Mesendoderm (in vitro differentiated cells): ENCODE measurements around the gene USH1C.

Experiments
- DNase-seq: peaks from one replicate; pipeline ENCODE4 v3.0.0; 2013
- H2AK5ac ChIP-seq: 2 replicates; pipeline ENCODE4 v1.6.1; 2013; ENCODE audit warnings: low read length, inconsistent platforms
- H2BK120ac ChIP-seq: 2 replicates; pipeline ENCODE4 v1.6.1; 2013; ENCODE audit warnings: low read depth, mild to moderate bottlenecking, low read length, moderate library complexity, mixed read lengths
- H2BK15ac ChIP-seq: replicated peaks from 2 replicates; pipeline ENCODE4 v1.6.1; 2013; ENCODE audit warnings: low read depth, mild to moderate bottlenecking, moderate library complexity
- H2BK5ac ChIP-seq: 2 replicates; pipeline ENCODE4 v1.6.1; 2013; ENCODE audit warnings: low read length, inconsistent platforms
- H3K18ac ChIP-seq: 2 replicates; pipeline ENCODE4 v1.6.1; 2013; ENCODE audit warnings: mild to moderate bottlenecking, low read length, mixed read lengths
- H3K23ac ChIP-seq: one replicate; pipeline ENCODE4 v1.6.1; 2013; ENCODE audit warnings: low read length
- H3K27ac ChIP-seq: 2 replicates; pipeline ENCODE4 v1.5.1; 2013; ENCODE audit warnings: low read depth, mild to moderate bottlenecking, inconsistent platforms, low read length, moderate library complexity
- H3K27me3 ChIP-seq: 2 replicates; pipeline ENCODE4 v1.6.1; 2013; ENCODE audit warnings: low read length, control low read depth, mild to moderate bottlenecking, inconsistent platforms; ENCODE audit not compliant: insufficient read depth, poor library complexity
- H3K36me3 ChIP-seq: 2 replicates; pipeline ENCODE4 v1.6.1; 2013; ENCODE audit warnings: low read length, inconsistent platforms; ENCODE audit not compliant: control insufficient read depth, insufficient read depth
- H3K4ac ChIP-seq: one replicate; pipeline ENCODE4 v1.6.1; 2013; ENCODE audit warnings: low read depth, mild to moderate bottlenecking, low read length, moderate library complexity
- H3K4me1 ChIP-seq: 2 replicates; pipeline ENCODE4 v1.6.1; 2013; ENCODE audit warnings: low read depth, low read length, inconsistent platforms; ENCODE audit not compliant: control insufficient read depth
- H3K4me2 ChIP-seq: 2 replicates; pipeline ENCODE4 v1.6.1; 2013; ENCODE audit warnings: low read length
- H3K4me3 ChIP-seq: 2 replicates; pipeline ENCODE4 v1.5.1; 2013; ENCODE audit warnings: mild to moderate bottlenecking, low read length
- H3K56ac ChIP-seq: one replicate; pipeline ENCODE4 v1.6.1; 2013; ENCODE audit warnings: low read length
- H3K79me1 ChIP-seq: 2 replicates; pipeline ENCODE4 v1.6.1; 2013; ENCODE audit warnings: low read length, inconsistent platforms
- H3K79me2 ChIP-seq: 2 replicates; pipeline ENCODE4 v1.6.1; 2013; ENCODE audit warnings: mild to moderate bottlenecking, low read length; ENCODE audit not compliant: control insufficient read depth, insufficient read depth
- H3K9ac ChIP-seq: 2 replicates; pipeline ENCODE4 v1.6.1; 2013; ENCODE audit warnings: low read length, inconsistent platforms
- H4K5ac ChIP-seq: one replicate; pipeline ENCODE4 v1.6.1; 2013; ENCODE audit warnings: low read length
- H4K8ac ChIP-seq: one replicate; pipeline ENCODE4 v1.6.1; 2013; ENCODE audit warnings: low read depth, mild to moderate bottlenecking, control low read depth, low read length, moderate library complexity
- WGBS: extraction: QIAGEN DNeasy Blood & Tissue Kit; methylation state at CpG from one replicate; pipeline ENCODE4 v1.1.7; 2013; ENCODE audit warnings: low lambda C conversion rate, missing lambda C conversion rate; ENCODE audit not compliant: insufficient coverage; ENCODE audit errors: extremely low coverage; 5-methylcytosine and 5-hydroxymethylcytosine counted together

Gene USH1C

GRCh38 chr11:17543574-17544180 lies 539 bp downstream of the USH1C start:
- DNase-seq = no peak
- Histone ChIP-seq H3K4ac (no peak overlapping the region), H3K4me2 (peak overlapping the region; percentile 28), H3K4me1 (peaks cover 4% of the 10 kb centered on the region), H4K8ac (no peak overlapping the region), H3K36me3 (no peaks in the 10 kb centered on the region), H3K23ac (no peak overlapping the region), H3K79me2 (no peaks in the 10 kb centered on the region), H4K5ac (no peak overlapping the region), H2BK5ac (no peak overlapping the region), H3K56ac (peak overlapping the region; percentile 38), H2BK15ac (no peak overlapping the region), H3K27ac (no peak overlapping the region), H2BK120ac (no peak overlapping the region), H3K9ac (peak overlapping the region; percentile 53), H3K79me1 (no peaks in the 10 kb centered on the region), H2AK5ac (no peak overlapping the region), H3K27me3 (no peaks in the 10 kb centered on the region), H3K4me3 (peak overlapping the region; percentile 3), H3K18ac (no peak overlapping the region)
- no CpG with 5 or more reads among the region's 17 CpGs for WGBS

- H3K27me3 ChIP-seq = no peaks in the 10 kb centered on the region
- no peak overlapping the region for H3K27ac ChIP-seq
- no peak overlapping the region for H2BK15ac ChIP-seq
- H3K23ac ChIP-seq = no peak overlapping the region
- no peak overlapping the region for H3K56ac ChIP-seq
- H3K9ac ChIP-seq = no peak overlapping the region
- no peak overlapping the region for H3K18ac ChIP-seq
- H2BK5ac ChIP-seq = no peak overlapping the region
- no peak overlapping the region for H4K5ac ChIP-seq
- H3K79me2 ChIP-seq = no peaks in the 10 kb centered on the region
- H3K36me3 ChIP-seq = no peaks in the 10 kb centered on the region
- H3K4me3 ChIP-seq = no peak overlapping the region
- H4K8ac ChIP-seq = no peak overlapping the region
- no peak overlapping the region for H2AK5ac ChIP-seq
- H3K4ac ChIP-seq = no peak overlapping the region
- no CpG with 5 or more reads among the region's 2 CpGs for WGBS
- no peak for DNase-seq
- H2BK120ac ChIP-seq = no peak overlapping the region
- H3K79me1 ChIP-seq = no peaks in the 10 kb centered on the region
- no peak overlapping the region for H3K4me2 ChIP-seq
- peaks cover 4% of the 10 kb centered on the region for H3K4me1 ChIP-seq
Observed at GRCh38 chr11:17543041-17543440, 1.2 kb downstream of the USH1C start.

GRCh38 chr11:17542249-17542648 lies 2.0 kb downstream of the USH1C start:
- no peak overlapping the region for H3K4ac ChIP-seq
- no peak overlapping the region for H2BK5ac ChIP-seq
- no peak overlapping the region for H3K9ac ChIP-seq
- H4K8ac ChIP-seq = no peak overlapping the region
- no peaks in the 10 kb centered on the region for H3K27me3 ChIP-seq
- H3K4me3 ChIP-seq = no peak overlapping the region
- H3K56ac ChIP-seq = no peak overlapping the region
- no peaks in the 10 kb centered on the region for H3K79me2 ChIP-seq
- no peak overlapping the region for H3K4me2 ChIP-seq
- no peak overlapping the region for H3K18ac ChIP-seq
- H3K36me3 ChIP-seq = no peaks in the 10 kb centered on the region
- WGBS = no CpG with 5 or more reads among the region's 4 CpGs
- DNase-seq = no peak
- no peak overlapping the region for H2BK120ac ChIP-seq
- no peak overlapping the region for H4K5ac ChIP-seq
- H3K23ac ChIP-seq = no peak overlapping the region
- no peaks in the 10 kb centered on the region for H3K79me1 ChIP-seq
- H3K4me1 ChIP-seq = peaks cover 4% of the 10 kb centered on the region
- H2AK5ac ChIP-seq = no peak overlapping the region
- no peak overlapping the region for H3K27ac ChIP-seq
- H2BK15ac ChIP-seq = no peak overlapping the region

GRCh38 chr11:17541330-17541885 lies 2.8 kb downstream of the USH1C start:
- no peaks in the 10 kb centered on the region for H3K27me3 ChIP-seq
- no CpG with 5 or more reads among the region's 4 CpGs for WGBS

GRCh38 chr11:17540807-17541206 lies 3.4 kb downstream of the USH1C start:
- Histone ChIP-seq H3K79me1 (no peaks in the 10 kb centered on the region), H3K4me1 (no peaks in the 10 kb centered on the region), H3K27me3 (no peaks in the 10 kb centered on the region), H3K79me2 (no peaks in the 10 kb centered on the region), H3K56ac (no peak overlapping the region), H4K8ac (no peak overlapping the region), H3K18ac (no peak overlapping the region), H3K4me2 (no peak overlapping the region), H3K27ac (no peak overlapping the region), H3K9ac (no peak overlapping the region), H2AK5ac (no peak overlapping the region), H3K4me3 (no peak overlapping the region), H2BK120ac (no peak overlapping the region), H4K5ac (no peak overlapping the region), H2BK15ac (no peak overlapping the region), H3K36me3 (no peaks in the 10 kb centered on the region), H2BK5ac (no peak overlapping the region), H3K23ac (no peak overlapping the region), H3K4ac (no peak overlapping the region)
- WGBS = no CpG with 5 or more reads among the region's 4 CpGs
- DNase-seq = no peak

More at GRCh38 chr11:17541330-17541885, 2.8 kb downstream of the USH1C start:
- Histone ChIP-seq H2BK5ac (no peak overlapping the region), H3K56ac (no peak overlapping the region), H3K18ac (no peak overlapping the region), H2AK5ac (no peak overlapping the region), H2BK120ac (no peak overlapping the region), H3K4me2 (no peak overlapping the region), H3K27ac (no peak overlapping the region), H3K9ac (no peak overlapping the region), H3K79me2 (no peaks in the 10 kb centered on the region), H3K4ac (no peak overlapping the region), H3K36me3 (no peaks in the 10 kb centered on the region), H4K8ac (no peak overlapping the region), H2BK15ac (no peak overlapping the region), H4K5ac (no peak overlapping the region), H3K4me1 (no peaks in the 10 kb centered on the region), H3K79me1 (no peaks in the 10 kb centered on the region), H3K23ac (no peak overlapping the region), H3K4me3 (no peak overlapping the region)
- DNase-seq = no peak

- no CpG with 5 or more reads among the region's 3 CpGs for WGBS
- H3K4me3 ChIP-seq = no peak overlapping the region
Observed at GRCh38 chr11:17538731-17539130, 5.5 kb downstream of the USH1C start.

More at GRCh38 chr11:17538731-17539130, 5.5 kb downstream of the USH1C start:
- Histone ChIP-seq H3K23ac (no peak overlapping the region), H3K27me3 (no peaks in the 10 kb centered on the region), H3K9ac (no peak overlapping the region), H4K8ac (no peak overlapping the region), H3K79me1 (no peaks in the 10 kb centered on the region), H3K36me3 (no peaks in the 10 kb centered on the region), H3K4ac (no peak overlapping the region), H3K79me2 (no peaks in the 10 kb centered on the region), H3K18ac (no peak overlapping the region), H2BK5ac (no peak overlapping the region), H2AK5ac (no peak overlapping the region), H3K56ac (no peak overlapping the region), H2BK120ac (no peak overlapping the region), H3K27ac (no peak overlapping the region), H4K5ac (no peak overlapping the region), H2BK15ac (no peak overlapping the region), H3K4me2 (no peak overlapping the region), H3K4me1 (no peaks in the 10 kb centered on the region)
- DNase-seq = no peak
